Type B pancreatic cell (in vitro differentiated cells): ENCODE results near the gene SV2B. TPM values are rescaled to one million over a fixed set of nuclear protein-coding genes. Genes with fewer than 3 reads are reported as not detected.

Experiments used
- DNase-seq: peaks from one replicate; pipeline ENCODE4 v3.0.0; 2021; ENCODE audit warnings: mixed read lengths; ENCODE audit not compliant: unreplicated experiment; ENCODE audit errors: extremely low spot score
- H3K27ac Mint-ChIP-seq: 2 replicates; pipeline ENCODE4 v1.8.0; 2021; ENCODE audit warnings: mild to moderate bottlenecking, mixed read lengths
- H3K27me3 Mint-ChIP-seq: 2 replicates; pipeline ENCODE4 v1.8.0; 2021; ENCODE audit warnings: mixed read lengths
- H3K36me3 Mint-ChIP-seq: 2 replicates; pipeline ENCODE4 v1.8.0; 2021; ENCODE audit warnings: mixed read lengths
- H3K4me1 Mint-ChIP-seq: one replicate; pipeline ENCODE4 v1.8.0; 2021; ENCODE audit warnings: mixed read lengths; ENCODE audit not compliant: unreplicated experiment
- H3K4me3 Mint-ChIP-seq: 2 replicates; pipeline ENCODE4 v1.8.0; 2021; ENCODE audit warnings: mild to moderate bottlenecking, mixed read lengths
- H3K9me3 Mint-ChIP-seq: 2 replicates; pipeline ENCODE4 v1.8.0; 2021; ENCODE audit warnings: mixed read lengths
- CTCF ChIP-seq: fragments of 200-600 bp; sonication (generic); conservative IDR thresholded peaks from 2 replicates; pipeline ENCODE4 v1.5.0; 2021; ENCODE audit warnings: antibody characterized with exemption, mild to moderate bottlenecking
- total RNA-seq: library from RNA; stranded (reverse); gene quantifications from 2 replicates; pipeline ENCODE4 v1.2.1, GENCODE V29; 2021; ENCODE audit warnings: low replicate concordance

SV2B gene
- total RNA-seq, 1 donor from 2014 or later, result 1.7 TPM

- Mint-ChIP-seq H3K4me3 (no peak overlapping the region), H3K27ac (no peak overlapping the region), H3K4me1 (no peaks in the 10 kb centered on the region), H3K36me3 (no peaks in the 10 kb centered on the region), H3K9me3 (no peaks in the 10 kb centered on the region), H3K27me3 (peaks cover 30% of the 10 kb centered on the region)
- no peak for DNase-seq
- no peak for TF ChIP-seq CTCF
These were observed 38.8 kb upstream of the SV2B start for GRCh38 chr15:91061230-91061629.

- no peaks in the 10 kb centered on the region for H3K9me3 Mint-ChIP-seq
These were observed 38.1 kb upstream of the SV2B start for GRCh38 chr15:91061997-91062396.

GRCh38 chr15:91065505-91065904, 34.6 kb upstream of the SV2B start:
- Mint-ChIP-seq H3K9me3 (no peaks in the 10 kb centered on the region), H3K27me3 (peaks cover 6% of the 10 kb centered on the region), H3K27ac (no peak overlapping the region), H3K36me3 (no peaks in the 10 kb centered on the region), H3K4me1 (no peaks in the 10 kb centered on the region), H3K4me3 (no peak overlapping the region)
- no peak for TF ChIP-seq CTCF
- DNase-seq, result no peak

More at GRCh38 chr15:91061997-91062396, 38.1 kb upstream of the SV2B start:
- no peak for DNase-seq
- H3K27ac Mint-ChIP-seq, result no peak overlapping the region
- H3K27me3 Mint-ChIP-seq, result peaks cover 25% of the 10 kb centered on the region
- no peak overlapping the region for H3K4me3 Mint-ChIP-seq
- no peak for TF ChIP-seq CTCF
- H3K36me3 Mint-ChIP-seq, result no peaks in the 10 kb centered on the region
- no peaks in the 10 kb centered on the region for H3K4me1 Mint-ChIP-seq

- Mint-ChIP-seq H3K27ac (no peak overlapping the region), H3K27me3 (peaks cover 6% of the 10 kb centered on the region), H3K4me1 (no peaks in the 10 kb centered on the region), H3K9me3 (no peaks in the 10 kb centered on the region), H3K4me3 (no peak overlapping the region), H3K36me3 (no peaks in the 10 kb centered on the region)
- TF ChIP-seq CTCF, result no peak
- DNase-seq, result no peak
These were observed 33.0 kb upstream of the SV2B start for GRCh38 chr15:91067036-91067435.

GRCh38 chr15:91068436-91068835, 31.6 kb upstream of the SV2B start:
- no peaks in the 10 kb centered on the region for H3K36me3 Mint-ChIP-seq
- no peaks in the 10 kb centered on the region for H3K4me1 Mint-ChIP-seq
- no peaks in the 10 kb centered on the region for H3K9me3 Mint-ChIP-seq
- peaks cover 6% of the 10 kb centered on the region for H3K27me3 Mint-ChIP-seq
- H3K27ac Mint-ChIP-seq, result no peak overlapping the region
- H3K4me3 Mint-ChIP-seq, result no peak overlapping the region
- no peak for DNase-seq
- TF ChIP-seq CTCF, result no peak

- no peaks in the 10 kb centered on the region for H3K9me3 Mint-ChIP-seq
- peaks cover 6% of the 10 kb centered on the region for H3K27me3 Mint-ChIP-seq
- TF ChIP-seq CTCF, result peak; percentile 20
- H3K4me1 Mint-ChIP-seq, result no peaks in the 10 kb centered on the region
- no peak for DNase-seq
- H3K27ac Mint-ChIP-seq, result no peak overlapping the region
- no peaks in the 10 kb centered on the region for H3K36me3 Mint-ChIP-seq
- H3K4me3 Mint-ChIP-seq, result no peak overlapping the region
These were observed 31.1 kb upstream of the SV2B start for GRCh38 chr15:91068966-91069365.
